Heart right ventricle (tissue), 16 donors: ENCODE data around the gene ARHGAP6. TPM values are rescaled to one million over a fixed set of nuclear protein-coding genes. Genes with fewer than 3 reads are reported as not detected.

ENCODE experiments used
- ATAC-seq, 8 donors: fragments of 200-7000 bp; cut with Tn5 transposase; one replicate each; pipeline ENCODE4 v1.9.1; 2020; ENCODE audit warnings: mild to moderate bottlenecking in 8 of 8, moderate library complexity in 8 of 8, moderate number of reproducible peaks in 1 of 8
- DNase-seq, 2 donors: peaks; one replicate each; pipeline ENCODE4 v3.0.0-alpha.2; 2020
- H3K27ac ChIP-seq, 10 donors: fragments of 200-600 bp; sonication (generic) in 2 of 10; one replicate each; pipeline versions ENCODE4 v1.5.0 to v1.8.0; 2020 to 2022; ENCODE audit warnings: mild to moderate bottlenecking in 3 of 10
- H3K27me3 ChIP-seq, 7 donors: fragments of 200-600 bp; one replicate each; pipeline ENCODE4 v1.8.0; 2021 to 2022; ENCODE audit warnings: mild to moderate bottlenecking in 2 of 7
- H3K36me3 ChIP-seq, 9 donors: fragments of 200-600 bp; sonication (generic) in 1 of 9; one replicate each; pipeline versions ENCODE4 v1.5.0 to v1.8.0; 2020 to 2022; ENCODE audit warnings: mild to moderate bottlenecking in 2 of 9
- H3K4me1 ChIP-seq, 9 donors: fragments of 200-600 bp; sonication (generic) in 1 of 9; one replicate each; pipeline versions ENCODE4 v1.5.0 to v1.8.0; 2020 to 2022; ENCODE audit warnings: mild to moderate bottlenecking in 4 of 9
- H3K4me3 ChIP-seq, 10 donors: fragments of 200-600 bp; sonication (generic) in 2 of 10; one replicate each; pipeline versions ENCODE4 v1.5.0 to v1.8.0; 2020 to 2022; ENCODE audit warnings: mild to moderate bottlenecking in 7 of 10, moderate library complexity in 2 of 10
- H3K9me3 ChIP-seq, 11 donors: fragments of 200-600 bp in 10 of 11; sonication (generic) in 2 of 11; one replicate each; pipeline versions ENCODE4 v1.5.0 to v1.8.0; 2013 to 2022; ENCODE audit warnings: mild to moderate bottlenecking in 2 of 11, control low read depth in 1 of 11, moderate library complexity in 1 of 11
- WGBS, 2 donors: extraction: QIAGEN DNeasy Blood & Tissue Kit; methylation state at CpG; one replicate each; pipeline ENCODE4 v1.1.7; 2013; ENCODE audit warnings: inconsistent platforms in 1 of 2; 5-methylcytosine and 5-hydroxymethylcytosine counted together
- intact Hi-C, 10 donors: fragments of 100-400 bp; cut with DNase I; formaldehyde crosslinking; loops; one replicate each; pipeline versions ENCODE4 v1.11.1 to v1.14.2; 2022
- polyA plus RNA-seq, 2 donors: library from polyadenylated mRNA; stranded (reverse); fragments of 200-250 nt; gene quantifications; one replicate each; pipeline ENCODE4 v1.2.3, GENCODE V29; 2013
- total RNA-seq, 10 donors: library from RNA; stranded (reverse); fragmentation: NEBNext Ultra II Directional in 3 of 10; extraction: Animal tissue kit (Norgen Biotek cat#: 25700) in 3 of 10; gene quantifications; one replicate each; pipeline versions ENCODE4 v1.2.1 to v1.2.4, GENCODE V29; 2021 to 2023
- TF ChIP-seq, protein P1 (sequence below), 9 donors: fragments of 200-600 bp; sonication (generic) in 2 of 9; IDR thresholded peaks; one replicate each; pipeline versions ENCODE4 v1.5.0 to v1.8.0; 2021 to 2022; ENCODE audit warnings: antibody characterized with exemption in 9 of 9, mild to moderate bottlenecking in 5 of 9, moderate library complexity in 1 of 9
- donor health status: Arrhythmogenic right ventricular cardiomyopathy.
- donor health status: ischemic (EF 13 %, LVEDD 7.1; RV severe dilation, severe dysfunction).
- donor health status: healthy with polysubstance abuse.
- donor health status: DM: no; HTN: yes; CAD: no.
- donor health status: DM: no; HTN: no; CAD: no.
- donor health status: ischemic (EF 25% LVEDD 6.9; RV normal size, moderate dysfunction).
- donor health status: ischemic (EF 25% LVEDD 5.7; RV mildly dilated, moderate dysfunction).
- donor health status: healthy.
- donor health status: DM: yes; HTN: yes; CAD: no.
- donor health status: Ischemic cardiomyopathy.
- donor health status: ischemic (EF 35%, LVEDD 5.7; RV mildly dilated, moderate dysfunction).
- donor health status: nonischemic (EF 11% LVEDD 7.7; RV severe dilation, severe dysfunction).
- donor health status: DM: yes; HTN: yes; CAD: no.
- donor health status: PGD.
- donor health status: ischemic (EF 29% LVEDD 5.4; RV normal size, mild dysfunction).
- donor health status: nonischemic (EF 23%, LVEDD 6.1; RV moderate dilation, normal function).

Gene ARHGAP6
- total and polyA plus RNA-seq, 12 donors: 1.6 to 6.0 (median 2.6) TPM

DNA sequence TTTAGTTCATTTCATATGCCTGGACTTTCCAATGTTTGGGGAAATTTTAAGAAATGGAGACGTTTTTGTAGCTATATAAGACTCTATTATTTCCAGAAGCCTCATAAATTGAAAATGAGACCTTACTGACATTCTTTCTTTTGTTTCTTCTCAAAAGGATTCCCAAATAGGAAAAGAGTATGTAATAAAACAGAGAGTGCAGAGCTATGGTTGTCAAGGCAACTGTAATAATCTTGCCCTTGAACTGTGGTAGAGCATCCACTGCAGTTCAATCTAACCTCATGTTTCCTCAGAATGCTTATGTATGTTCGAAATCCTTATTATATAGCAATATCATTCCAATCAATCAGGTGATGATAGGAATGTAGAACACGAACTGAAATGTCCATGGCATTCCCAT, 318.4 kb downstream of the ARHGAP6 start:
- Histone ChIP-seq H3K27ac (no peak overlapping the region), H3K9me3 (no peaks in the 10 kb centered on the region), H3K36me3 (no peaks in the 10 kb centered on the region), H3K4me1 (peaks cover 0 to 7% (median 0%) of the 10 kb centered on the region in 9 donors), H3K27me3 (no peaks in the 10 kb centered on the region), H3K4me3 (no peak overlapping the region)
- DNase-seq: no peak
- intact Hi-C loops: no loop called here
- no peak for ATAC-seq
- TF ChIP-seq, protein P1, sequence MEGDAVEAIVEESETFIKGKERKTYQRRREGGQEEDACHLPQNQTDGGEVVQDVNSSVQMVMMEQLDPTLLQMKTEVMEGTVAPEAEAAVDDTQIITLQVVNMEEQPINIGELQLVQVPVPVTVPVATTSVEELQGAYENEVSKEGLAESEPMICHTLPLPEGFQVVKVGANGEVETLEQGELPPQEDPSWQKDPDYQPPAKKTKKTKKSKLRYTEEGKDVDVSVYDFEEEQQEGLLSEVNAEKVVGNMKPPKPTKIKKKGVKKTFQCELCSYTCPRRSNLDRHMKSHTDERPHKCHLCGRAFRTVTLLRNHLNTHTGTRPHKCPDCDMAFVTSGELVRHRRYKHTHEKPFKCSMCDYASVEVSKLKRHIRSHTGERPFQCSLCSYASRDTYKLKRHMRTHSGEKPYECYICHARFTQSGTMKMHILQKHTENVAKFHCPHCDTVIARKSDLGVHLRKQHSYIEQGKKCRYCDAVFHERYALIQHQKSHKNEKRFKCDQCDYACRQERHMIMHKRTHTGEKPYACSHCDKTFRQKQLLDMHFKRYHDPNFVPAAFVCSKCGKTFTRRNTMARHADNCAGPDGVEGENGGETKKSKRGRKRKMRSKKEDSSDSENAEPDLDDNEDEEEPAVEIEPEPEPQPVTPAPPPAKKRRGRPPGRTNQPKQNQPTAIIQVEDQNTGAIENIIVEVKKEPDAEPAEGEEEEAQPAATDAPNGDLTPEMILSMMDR (IDR thresholded peaks at IDR 0.05): no peak
- WGBS, 2 donors: 62 to 64% methylated on average over 3 of the region's 3 CpGs

DNA sequence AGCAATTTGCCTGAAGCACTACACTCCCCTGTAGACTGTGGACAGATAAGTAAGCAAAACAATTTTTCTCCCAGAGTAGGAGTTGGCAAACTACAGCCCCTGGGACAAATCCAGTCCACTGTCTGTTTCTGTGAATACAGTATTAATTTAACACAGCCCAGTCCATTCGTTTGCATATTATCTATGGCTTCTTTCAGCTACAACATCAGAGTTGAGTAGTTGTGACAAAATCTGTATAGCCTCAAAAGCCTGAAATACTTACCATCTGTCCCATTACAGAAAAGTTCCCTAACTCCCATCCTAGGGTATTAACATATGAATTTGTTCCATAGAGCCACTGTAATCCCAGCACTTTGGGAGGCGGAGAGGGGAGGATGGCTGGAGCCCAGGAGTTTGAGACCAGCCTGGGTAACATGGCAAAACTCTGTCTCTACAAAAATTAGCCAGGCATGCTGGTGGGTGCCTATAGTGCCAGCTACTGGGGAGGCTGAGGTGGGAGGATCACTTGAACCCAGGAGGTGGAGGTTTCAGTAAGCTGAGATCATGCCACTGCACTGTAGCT, 319.5 kb downstream of the ARHGAP6 start:
- WGBS, 2 donors: 82 to 90% methylated on average over 2 of the region's 2 CpGs
- DNase-seq: no peak
- Histone ChIP-seq H3K27ac (no peak overlapping the region), H3K9me3 (no peaks in the 10 kb centered on the region), H3K4me1 (peaks cover 0 to 17% (median 0%) of the 10 kb centered on the region in 9 donors), H3K36me3 (no peaks in the 10 kb centered on the region), H3K4me3 (no peak overlapping the region), H3K27me3 (no peaks in the 10 kb centered on the region)
- no peak for ATAC-seq
- TF ChIP-seq, protein P1 (IDR thresholded peaks at IDR 0.05): no peak
- intact Hi-C loops: no loop called here

DNA sequence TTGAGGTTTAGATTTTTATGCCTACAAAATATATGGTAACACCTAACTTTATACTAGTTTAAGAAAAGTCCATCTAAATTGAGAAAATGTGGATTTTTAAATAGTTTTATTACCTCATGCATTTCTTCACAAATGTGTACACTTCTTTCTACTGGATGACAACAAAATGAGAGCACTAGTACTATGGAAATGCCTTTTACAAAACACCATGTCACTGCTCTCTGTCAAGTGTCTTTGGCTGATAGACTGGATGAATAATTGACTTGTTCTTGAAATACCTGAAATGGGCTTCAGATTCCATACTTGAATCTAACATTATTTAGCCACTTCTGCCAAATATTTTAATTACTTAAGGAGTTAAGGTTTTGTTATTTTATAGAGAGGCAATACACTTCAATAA, 323.0 kb downstream of the ARHGAP6 start:
- H3K36me3 ChIP-seq: no peaks in the 10 kb centered on the region
- H3K4me1 ChIP-seq: peaks cover 0 to 15% (median 0%) of the 10 kb centered on the region in 9 donors
- ATAC-seq: no peak
- TF ChIP-seq, protein P1 (IDR thresholded peaks at IDR 0.05): no peak
- H3K4me3 ChIP-seq: no peak overlapping the region
- H3K9me3 ChIP-seq: no peaks in the 10 kb centered on the region
- H3K27ac ChIP-seq: peak overlapping the region in 2 of 10 donors; percentile 34 to 74
- no peak for DNase-seq
- no peaks in the 10 kb centered on the region for H3K27me3 ChIP-seq
- intact Hi-C loops: no loop called here

DNA sequence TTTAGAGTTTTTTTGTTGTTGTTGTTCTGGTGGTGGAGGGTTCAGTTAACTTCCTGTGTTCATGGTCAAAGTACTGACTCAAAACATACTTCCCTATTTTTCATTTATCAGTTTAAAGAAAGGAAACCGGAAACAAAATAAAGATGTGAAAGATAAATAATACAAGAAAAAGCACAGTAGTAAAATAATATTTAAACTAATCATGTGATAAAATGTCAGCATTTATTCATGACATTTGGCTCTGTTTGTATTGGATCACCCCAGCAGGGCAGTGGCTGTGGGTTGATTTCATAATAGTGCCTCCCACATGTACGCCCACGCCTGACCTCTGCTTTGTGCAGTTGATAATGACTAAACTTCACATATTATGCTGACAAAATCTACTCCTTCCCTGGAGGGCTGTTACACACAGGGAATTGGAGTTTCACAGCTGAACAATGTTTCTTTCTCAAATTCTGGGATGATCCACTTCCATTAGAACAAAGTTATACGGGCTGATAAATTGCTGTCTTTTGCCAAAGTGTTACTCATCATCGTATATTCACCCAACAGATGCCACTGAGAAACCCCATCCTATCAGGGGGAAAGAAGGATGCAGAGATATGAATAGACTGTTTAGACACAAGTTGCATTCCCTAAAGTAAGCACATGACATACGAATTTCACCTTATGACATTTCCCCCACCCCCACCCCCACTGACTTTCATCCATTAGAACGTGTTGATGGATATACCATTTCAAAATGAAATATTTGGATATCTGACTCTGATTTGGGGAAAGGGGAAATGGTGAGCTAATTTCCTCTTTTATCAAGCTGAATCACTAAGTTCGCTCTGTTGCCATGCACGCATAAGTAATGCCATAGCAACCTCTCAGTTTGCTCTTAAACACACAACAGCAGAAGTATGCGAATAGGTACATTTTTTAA, 324.2 kb downstream of the ARHGAP6 start:
- TF ChIP-seq, protein P1 (IDR thresholded peaks at IDR 0.05): no peak
- no peaks in the 10 kb centered on the region for H3K36me3 ChIP-seq
- ATAC-seq (peak; percentile 56 to 93 (median 81)), DNase-seq (peak; percentile 17 to 42)
- no peaks in the 10 kb centered on the region for H3K27me3 ChIP-seq
- no peaks in the 10 kb centered on the region for H3K9me3 ChIP-seq
- peak overlapping the region in 4 of 10 donors; percentile 41 to 74 (median 43) for H3K27ac ChIP-seq
- WGBS, 2 donors: 30 to 46% methylated on average over 10 of the region's 10 CpGs
- no peak overlapping the region for H3K4me3 ChIP-seq
- H3K4me1 ChIP-seq: peaks cover 0 to 15% (median 0%) of the 10 kb centered on the region in 9 donors
- intact Hi-C loops: no loop called here
